HepG2 (cell line): Measurements from ENCODE around the gene DNMT1. TPM values are rescaled to one million over a fixed set of nuclear protein-coding genes. Genes with fewer than 3 reads are reported as not detected.
A peak's percentile ranks its signal among the peaks of the same experiment; 100 is the strongest.

Source experiments
- CREBL2 ChIP-seq: sonication (generic); formaldehyde crosslinking; IDR thresholded peaks from 2 replicates; pipeline ENCODE4 v1.8.1; 2023; ENCODE audit warnings: missing genetic modification reagents, mild to moderate bottlenecking, borderline replicate concordance
- DDIT3 ChIP-seq: sonication (generic); formaldehyde crosslinking; IDR thresholded peaks from 2 replicates; pipeline ENCODE4 v1.4.0; 2020; ENCODE audit warnings: mild to moderate bottlenecking, missing genetic modification reagents
- FOXJ3 ChIP-seq: sonication (generic); formaldehyde crosslinking; IDR thresholded peaks from 2 replicates; pipeline ENCODE4 v1.4.0; 2020; ENCODE audit warnings: missing genetic modification reagents, mild to moderate bottlenecking, borderline replicate concordance
- FOXO1 ChIP-seq: sonication (generic); formaldehyde crosslinking; IDR thresholded peaks from 2 replicates; pipeline ENCODE4 v1.4.0; 2020; ENCODE audit warnings: missing genetic modification reagents
- JARID2 ChIP-seq: sonication (generic); formaldehyde crosslinking; IDR thresholded peaks from 2 replicates; pipeline ENCODE4 v1.8.1; 2023; ENCODE audit warnings: missing genetic modification reagents, inconsistent platforms; ENCODE audit not compliant: insufficient replicate concordance
- JDP2 ChIP-seq: sonication (generic); formaldehyde crosslinking; IDR thresholded peaks from 2 replicates; pipeline ENCODE4 v1.8.1; 2022; ENCODE audit warnings: missing genetic modification reagents, borderline replicate concordance
- MEIS1 ChIP-seq: sonication (generic); formaldehyde crosslinking; IDR thresholded peaks from 2 replicates; pipeline ENCODE4 v1.9.0; 2021; ENCODE audit warnings: mild to moderate bottlenecking, missing genetic modification reagents, moderate library complexity, borderline replicate concordance
- MEIS2 ChIP-seq: sonication (generic); formaldehyde crosslinking; IDR thresholded peaks from 2 replicates; pipeline ENCODE4 v1.9.0; 2021; ENCODE audit warnings: mild to moderate bottlenecking, missing genetic modification reagents
- MIER3 ChIP-seq: IDR thresholded peaks from 2 replicates; pipeline ENCODE4 v1.6.1; 2016; ENCODE audit warnings: missing compliant biosample characterization, borderline replicate concordance
- MYPOP ChIP-seq: sonication (generic); formaldehyde crosslinking; IDR thresholded peaks from 2 replicates; pipeline ENCODE4 v1.8.1; 2023; ENCODE audit warnings: mild to moderate bottlenecking, moderate library complexity, missing genetic modification reagents
- RARA ChIP-seq: IDR thresholded peaks from 2 replicates; pipeline ENCODE4 v1.6.1; 2016; ENCODE audit warnings: missing genetic modification reagents, missing compliant biosample characterization
- SYNCRIP ChIP-seq: fragments of 200-400 bp; formaldehyde crosslinking; IDR thresholded peaks from 2 replicates; pipeline ENCODE4 v1.6.1; 2018; ENCODE audit warnings: mild to moderate bottlenecking, low read depth, low read length; ENCODE audit not compliant: insufficient read depth
- TEAD2 ChIP-seq: sonication (generic); formaldehyde crosslinking; IDR thresholded peaks from 2 replicates; pipeline ENCODE4 v1.9.0; 2021; ENCODE audit warnings: missing genetic modification reagents
- TFAP4 ChIP-seq: sonication (generic); IDR thresholded peaks from 2 replicates; pipeline ENCODE4 v1.6.1; 2016; ENCODE audit warnings: low read depth, borderline replicate concordance
- THAP9 ChIP-seq: sonication (generic); formaldehyde crosslinking; IDR thresholded peaks from 2 replicates; pipeline ENCODE4; 2020; ENCODE audit warnings: missing genetic modification reagents, mild to moderate bottlenecking, borderline replicate concordance
- YEATS4 ChIP-seq: sonication (generic); formaldehyde crosslinking; IDR thresholded peaks from 2 replicates; pipeline ENCODE4 v1.4.0; 2020; ENCODE audit warnings: missing genetic modification reagents, borderline replicate concordance
- ZMAT3 ChIP-seq: sonication (generic); formaldehyde crosslinking; conservative IDR thresholded peaks from 2 replicates; pipeline ENCODE4 v1.7.0; 2021; ENCODE audit warnings: missing genetic modification reagents
- ZNF619 ChIP-seq: sonication (generic); formaldehyde crosslinking; IDR thresholded peaks from 2 replicates; pipeline ENCODE4 v1.4.0; 2020; ENCODE audit warnings: mild to moderate bottlenecking, missing genetic modification reagents
- ZNF800 ChIP-seq: sonication (generic); formaldehyde crosslinking; IDR thresholded peaks from 2 replicates; pipeline ENCODE4 v1.4.0; 2020; ENCODE audit warnings: missing genetic modification reagents
- ZSCAN22 ChIP-seq: sonication (generic); formaldehyde crosslinking; IDR thresholded peaks from 2 replicates; pipeline ENCODE4 v1.4.0; 2020; ENCODE audit warnings: mild to moderate bottlenecking, missing genetic modification reagents
- polyA plus RNA-seq, 8 experiments: library from polyadenylated mRNA; depleted of rRNA in 3 of 8; stranded (reverse) in 7 of 8; unstranded in 1 of 8; fragments of >200 nt; fragmentation: Illumina TruSeq in 4 of 8; extraction: Trizol in 4 of 8; gene quantifications; 2 replicates each; pipeline versions ENCODE4 v1.2.1 to v1.2.3, GENCODE V29; 2011 to 2016; ENCODE audit warnings: low read depth in 4 of 8, missing spikeins in 1 of 8, mixed read lengths in 1 of 8; ENCODE audit not compliant: insufficient read depth in 1 of 8
- total RNA-seq, 5 experiments: library from RNA; depleted of rRNA; stranded (reverse); fragments of >200 nt; fragmentation: Illumina TruSeq; extraction: Trizol; gene quantifications; 2 replicates each; pipeline ENCODE4 v1.2.3, GENCODE V29; 2016; ENCODE audit warnings: low read depth in 1 of 5

DNMT1 gene
- total and polyA plus RNA-seq, 2 of the 13 experiments (the other 11 are each of a cell fraction or from before 2014, with no cell fraction given) = 31.2 to 91.1 TPM

GRCh38 chr19:10106100-10106936 is 88.4 kb downstream of the DNMT1 start, which contains the start of gene PPAN (continued):
- TF ChIP-seq MEIS1 (CRISPR knock-in tag) = peak; percentile 90; the same call in 1 of the 2 replicates
- TF ChIP-seq SYNCRIP = no peak
- no peak for TF ChIP-seq FOXJ3 (CRISPR knock-in tag)
- TF ChIP-seq TFAP4 = peak; percentile 83; the same call in 1 of the 2 replicates
- TF ChIP-seq DDIT3 (CRISPR knock-in tag) = no peak
- peak; percentile 53 for TF ChIP-seq FOXO1 (CRISPR knock-in tag)
- no peak for TF ChIP-seq JDP2 (CRISPR knock-in tag)
- peak; percentile 99 for TF ChIP-seq YEATS4 (CRISPR knock-in tag)
- TF ChIP-seq ZNF619 (CRISPR knock-in tag) = 0 out of 2 replicates have a peak, but pooled peaks have one; percentile 8
- 0 out of 2 replicates have a peak, but pooled peaks have one; percentile 55 for TF ChIP-seq MYPOP (CRISPR knock-in tag)
- TF ChIP-seq ZNF800 = no peak
- peak; percentile 85 for TF ChIP-seq THAP9 (CRISPR knock-in tag)
- peak; percentile 78 for TF ChIP-seq ZMAT3 (CRISPR knock-in tag)
- TF ChIP-seq MIER3 (CRISPR knock-in tag) = peak; percentile 78; the same call in 1 of the 2 replicates
- no peak for TF ChIP-seq TEAD2 (CRISPR knock-in tag)
- TF ChIP-seq RARA (CRISPR knock-in tag) = peak; percentile 47; the same call in 1 of the 2 replicates
- peak; percentile 54; the same call in 1 of the 2 replicates for TF ChIP-seq CREBL2
- TF ChIP-seq ZSCAN22 (CRISPR knock-in tag) = no peak
- TF ChIP-seq JARID2 = peak; percentile 78
- peak; percentile 28; the same call in 1 of the 2 replicates for TF ChIP-seq MEIS2
